ENCODE data around the gene SRPX2.
A peak's percentile ranks its signal among the peaks of the same experiment; 100 is the strongest.

- TF ChIP-seq CTCF (conservative IDR thresholded peaks at IDR 0.05; ENCODE audit: low read length): peak; percentile 85
- TF ChIP-seq EZH2phosphoT487 (IDR thresholded peaks at IDR 0.05; ENCODE audit: borderline replicate concordance, low read depth, low read length): no peak
These were observed 41.4 kb downstream of the SRPX2 start for GRCh38 chrX:100685284-100685996.
